ENCODE measurements around the gene LRRC53. TPM values are rescaled to one million over a fixed set of nuclear protein-coding genes. Genes with fewer than 3 reads are reported as not detected.

LRRC53 gene
- total RNA-seq, 1 donor from 2014 or later = not detected

- Histone ChIP-seq H3K36me3 (no peaks in the 10 kb centered on the region), H3K27ac (no peak overlapping the region), H3K27me3 (no peaks in the 10 kb centered on the region), H3K4me1 (no peaks in the 10 kb centered on the region), H3K4me3 (no peak overlapping the region), H3K9me3 (no peaks in the 10 kb centered on the region)
- TF ChIP-seq POLR2AphosphoS5 (IDR thresholded peaks at IDR 0.05; ENCODE audit: insufficient read depth in 1 of 2, low read depth in 1 of 2) (no peak), POLR2A (IDR thresholded peaks at IDR 0.05) (no peak)
- DNase-seq (ENCODE audit: extremely low spot score in 2 of 2) = no peak
- intact Hi-C loops (cut with DNase I) = no loop called here
Observed at GRCh38 chr1:74457253-74457652, 55.2 kb downstream of the LRRC53 start.

GRCh38 chr1:74455390-74455789, 57.0 kb downstream of the LRRC53 start:
- no peak overlapping the region for H3K27ac ChIP-seq
- no peak for TF ChIP-seq POLR2A (IDR thresholded peaks at IDR 0.05)
- TF ChIP-seq POLR2AphosphoS5 (IDR thresholded peaks at IDR 0.05; ENCODE audit: insufficient read depth in 1 of 2, low read depth in 1 of 2) = no peak
- TF ChIP-seq, protein P1, sequence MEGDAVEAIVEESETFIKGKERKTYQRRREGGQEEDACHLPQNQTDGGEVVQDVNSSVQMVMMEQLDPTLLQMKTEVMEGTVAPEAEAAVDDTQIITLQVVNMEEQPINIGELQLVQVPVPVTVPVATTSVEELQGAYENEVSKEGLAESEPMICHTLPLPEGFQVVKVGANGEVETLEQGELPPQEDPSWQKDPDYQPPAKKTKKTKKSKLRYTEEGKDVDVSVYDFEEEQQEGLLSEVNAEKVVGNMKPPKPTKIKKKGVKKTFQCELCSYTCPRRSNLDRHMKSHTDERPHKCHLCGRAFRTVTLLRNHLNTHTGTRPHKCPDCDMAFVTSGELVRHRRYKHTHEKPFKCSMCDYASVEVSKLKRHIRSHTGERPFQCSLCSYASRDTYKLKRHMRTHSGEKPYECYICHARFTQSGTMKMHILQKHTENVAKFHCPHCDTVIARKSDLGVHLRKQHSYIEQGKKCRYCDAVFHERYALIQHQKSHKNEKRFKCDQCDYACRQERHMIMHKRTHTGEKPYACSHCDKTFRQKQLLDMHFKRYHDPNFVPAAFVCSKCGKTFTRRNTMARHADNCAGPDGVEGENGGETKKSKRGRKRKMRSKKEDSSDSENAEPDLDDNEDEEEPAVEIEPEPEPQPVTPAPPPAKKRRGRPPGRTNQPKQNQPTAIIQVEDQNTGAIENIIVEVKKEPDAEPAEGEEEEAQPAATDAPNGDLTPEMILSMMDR (IDR thresholded peaks at IDR 0.05) = no peak
- H3K4me1 ChIP-seq = no peaks in the 10 kb centered on the region
- H3K27me3 ChIP-seq = no peaks in the 10 kb centered on the region
- H3K9me3 ChIP-seq = no peaks in the 10 kb centered on the region
- H3K36me3 ChIP-seq = no peaks in the 10 kb centered on the region
- intact Hi-C loops (cut with DNase I) = no loop called here
- no peak for DNase-seq (ENCODE audit: extremely low spot score in 2 of 2)
- no peak overlapping the region for H3K4me3 ChIP-seq

DNA sequence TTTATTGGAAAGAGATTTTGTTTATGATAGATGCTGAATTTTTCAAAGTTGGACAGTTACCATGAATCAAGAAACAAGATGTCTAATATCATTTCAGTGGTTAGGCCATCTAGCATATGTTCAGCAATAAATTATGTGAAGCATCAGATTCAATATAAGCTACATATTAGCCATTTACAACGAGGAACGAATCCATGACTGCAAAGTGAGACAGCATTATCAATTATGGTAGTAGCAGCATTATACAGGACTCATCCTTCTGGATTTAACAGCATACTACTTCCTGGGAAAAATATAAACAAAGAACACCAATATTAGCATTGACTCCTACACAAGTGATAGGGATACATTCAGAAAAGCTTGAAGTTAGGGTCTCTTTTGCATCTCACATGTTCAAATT, 59.1 kb downstream of the LRRC53 start:
- no peak for DNase-seq (ENCODE audit: extremely low spot score in 2 of 2)
- TF ChIP-seq POLR2A (IDR thresholded peaks at IDR 0.05) = no peak
- TF ChIP-seq, protein P1 (IDR thresholded peaks at IDR 0.05) = no peak
- TF ChIP-seq POLR2AphosphoS5 (IDR thresholded peaks at IDR 0.05; ENCODE audit: insufficient read depth in 1 of 2, low read depth in 1 of 2) = no peak

GRCh38 chr1:74452035-74452434, 60.4 kb downstream of the LRRC53 start:
- Histone ChIP-seq H3K27ac (no peak overlapping the region), H3K4me1 (no peaks in the 10 kb centered on the region), H3K27me3 (no peaks in the 10 kb centered on the region), H3K4me3 (no peak overlapping the region), H3K36me3 (no peaks in the 10 kb centered on the region), H3K9me3 (no peaks in the 10 kb centered on the region)
- intact Hi-C loops (cut with DNase I) = no loop called here
- no peak for DNase-seq (ENCODE audit: extremely low spot score in 2 of 2)
- TF ChIP-seq POLR2A (IDR thresholded peaks at IDR 0.05) (no peak), POLR2AphosphoS5 (IDR thresholded peaks at IDR 0.05; ENCODE audit: insufficient read depth in 1 of 2, low read depth in 1 of 2) (no peak)
- TF ChIP-seq, protein P1 (IDR thresholded peaks at IDR 0.05) = no peak

More for the DNA sequence above, 59.1 kb downstream of the LRRC53 start:
- no peak overlapping the region for H3K4me3 ChIP-seq
- H3K36me3 ChIP-seq = no peaks in the 10 kb centered on the region
- H3K9me3 ChIP-seq = no peaks in the 10 kb centered on the region
- no peak overlapping the region for H3K27ac ChIP-seq
- H3K27me3 ChIP-seq = no peaks in the 10 kb centered on the region
- no peaks in the 10 kb centered on the region for H3K4me1 ChIP-seq
- intact Hi-C loops (cut with DNase I) = no loop called here

DNA sequence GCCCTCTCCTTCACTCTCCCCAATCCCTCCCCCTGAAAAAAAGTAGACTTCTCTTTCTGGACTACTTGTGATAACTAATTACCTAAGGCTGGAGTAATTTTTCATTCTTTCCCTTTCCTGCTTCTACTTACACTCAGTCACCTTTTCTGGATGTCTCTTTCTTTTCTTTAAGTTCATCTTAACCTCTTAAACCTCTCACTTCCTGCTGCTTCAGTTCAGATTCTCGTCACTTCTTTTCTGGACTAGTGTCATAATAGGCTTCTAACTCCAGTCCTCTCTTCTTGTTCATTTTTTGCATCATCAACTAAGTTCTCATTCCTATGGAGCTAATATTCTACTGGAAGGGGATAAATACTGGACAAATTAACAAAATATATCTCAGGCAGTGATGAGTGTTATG, 75.4 kb downstream of the LRRC53 start:
- Histone ChIP-seq H3K4me3 (no peak overlapping the region), H3K9me3 (no peaks in the 10 kb centered on the region), H3K36me3 (no peaks in the 10 kb centered on the region), H3K4me1 (no peaks in the 10 kb centered on the region), H3K27me3 (no peaks in the 10 kb centered on the region), H3K27ac (no peak overlapping the region)
- intact Hi-C loops (cut with DNase I) = no loop called here
- TF ChIP-seq POLR2A (IDR thresholded peaks at IDR 0.05) = no peak
- TF ChIP-seq, protein P1 (IDR thresholded peaks at IDR 0.05) = no peak
- TF ChIP-seq POLR2AphosphoS5 (IDR thresholded peaks at IDR 0.05; ENCODE audit: insufficient read depth in 1 of 2, low read depth in 1 of 2) = no peak
- no peak for DNase-seq (ENCODE audit: extremely low spot score in 2 of 2)
